Neural progenitor cell (in vitro differentiated cells): ENCODE results near the gene ADISSP.

Experiments used
- EZH2 ChIP-seq: fragments of 200-600 bp; sonication (generic); IDR thresholded peaks from 2 replicates; pipeline ENCODE4 v1.6.1; 2017; ENCODE audit warnings: antibody characterized with exemption, mild to moderate bottlenecking, moderate library complexity
- EZH2phosphoT487 ChIP-seq: fragments of 200-600 bp; sonication (generic); IDR thresholded peaks from 2 replicates; pipeline ENCODE4 v1.6.1; 2017; ENCODE audit warnings: antibody characterized with exemption
- TF ChIP-seq, protein P1 (sequence below): fragments of 200-600 bp; sonication (generic); IDR thresholded peaks from 2 replicates; pipeline ENCODE4 v1.5.1; 2017; ENCODE audit warnings: antibody characterized with exemption, mild to moderate bottlenecking

DNA sequence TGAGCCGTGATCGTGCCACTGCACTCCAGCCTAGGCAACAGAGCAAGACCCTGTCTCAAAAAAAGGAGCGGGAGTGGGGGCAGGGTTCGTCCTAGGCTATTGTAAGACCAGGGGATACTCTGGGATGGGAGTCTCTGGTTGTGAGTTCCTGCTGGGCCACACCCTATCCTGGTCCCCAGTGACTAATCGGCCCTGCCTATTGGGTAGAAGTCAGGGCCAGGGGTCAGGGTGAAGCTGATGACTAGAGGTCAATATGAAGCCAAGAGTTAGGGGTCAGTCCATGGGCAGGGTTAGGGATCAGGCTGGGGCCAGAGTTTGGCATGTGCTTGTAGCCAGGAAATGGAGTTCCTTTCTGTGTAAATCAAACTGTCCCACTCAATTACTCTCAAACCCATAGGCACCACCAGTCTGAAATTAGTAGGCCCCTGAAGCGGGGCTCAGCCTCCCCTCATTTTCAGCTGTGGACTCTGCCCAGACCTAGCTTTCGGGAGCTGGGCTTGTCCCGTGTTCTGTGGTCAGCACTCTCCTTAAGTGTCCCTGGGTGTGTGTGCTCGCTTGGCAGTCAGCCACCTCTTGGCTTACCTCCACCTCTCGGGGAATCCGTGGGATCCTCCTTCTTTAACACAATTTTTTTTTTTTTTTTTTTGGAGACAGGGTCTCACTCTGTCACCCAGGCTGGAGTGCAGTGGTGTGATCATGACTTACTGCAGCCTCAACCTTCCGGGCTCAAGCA, 33.3 kb downstream of the ADISSP start:
- TF ChIP-seq, protein P1, sequence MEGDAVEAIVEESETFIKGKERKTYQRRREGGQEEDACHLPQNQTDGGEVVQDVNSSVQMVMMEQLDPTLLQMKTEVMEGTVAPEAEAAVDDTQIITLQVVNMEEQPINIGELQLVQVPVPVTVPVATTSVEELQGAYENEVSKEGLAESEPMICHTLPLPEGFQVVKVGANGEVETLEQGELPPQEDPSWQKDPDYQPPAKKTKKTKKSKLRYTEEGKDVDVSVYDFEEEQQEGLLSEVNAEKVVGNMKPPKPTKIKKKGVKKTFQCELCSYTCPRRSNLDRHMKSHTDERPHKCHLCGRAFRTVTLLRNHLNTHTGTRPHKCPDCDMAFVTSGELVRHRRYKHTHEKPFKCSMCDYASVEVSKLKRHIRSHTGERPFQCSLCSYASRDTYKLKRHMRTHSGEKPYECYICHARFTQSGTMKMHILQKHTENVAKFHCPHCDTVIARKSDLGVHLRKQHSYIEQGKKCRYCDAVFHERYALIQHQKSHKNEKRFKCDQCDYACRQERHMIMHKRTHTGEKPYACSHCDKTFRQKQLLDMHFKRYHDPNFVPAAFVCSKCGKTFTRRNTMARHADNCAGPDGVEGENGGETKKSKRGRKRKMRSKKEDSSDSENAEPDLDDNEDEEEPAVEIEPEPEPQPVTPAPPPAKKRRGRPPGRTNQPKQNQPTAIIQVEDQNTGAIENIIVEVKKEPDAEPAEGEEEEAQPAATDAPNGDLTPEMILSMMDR = no peak
- TF ChIP-seq EZH2 (no peak), EZH2phosphoT487 (no peak)
